Middle frontal gyrus (tissue), 1 donor: ENCODE results near the gene CNNM3.

Experiments used
- DNase-seq: peaks from one replicate; pipeline ENCODE4 v3.0.0-alpha.2; 2015; ENCODE audit warnings: low spot score; ENCODE audit errors: extremely low spot score

CNNM3 gene

DNA sequence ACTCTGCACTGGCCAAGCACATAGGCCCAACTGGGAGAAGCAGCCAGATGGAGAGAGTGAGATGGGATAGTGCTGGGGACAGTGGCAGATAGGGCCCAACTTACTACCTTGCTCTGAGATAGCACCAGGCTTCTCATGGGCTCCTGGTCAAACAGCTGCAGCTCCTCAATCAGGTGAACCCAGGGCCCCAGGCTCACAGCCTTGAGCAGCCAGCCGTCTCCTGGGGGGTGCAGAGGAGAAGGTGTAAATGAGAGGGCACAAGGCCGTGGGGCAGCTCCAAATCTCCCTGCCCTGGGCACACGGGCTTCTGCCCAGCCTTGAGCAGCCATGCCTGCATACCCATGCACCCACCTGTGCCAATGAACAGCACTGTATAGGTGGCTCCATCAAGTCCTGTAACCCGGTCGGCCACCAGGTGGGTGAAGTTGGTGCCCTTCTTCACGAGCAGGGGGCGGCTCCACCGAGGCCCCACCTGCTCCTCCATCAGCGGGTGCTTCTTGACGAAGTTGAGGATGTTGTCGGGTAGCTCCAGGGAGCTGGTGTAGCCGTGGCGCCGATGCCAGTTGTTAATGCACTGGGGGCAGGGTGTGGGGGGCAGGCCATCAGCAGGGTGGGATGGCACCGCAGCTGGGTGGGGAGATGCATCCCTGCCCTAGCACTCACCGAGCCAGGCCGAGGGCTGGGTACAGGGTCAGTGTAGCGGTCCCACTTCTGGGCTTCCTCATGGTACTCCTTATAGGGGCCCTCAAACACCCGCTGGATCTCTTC lies 47.7 kb downstream of the CNNM3 start:
- no peak for DNase-seq

DNA sequence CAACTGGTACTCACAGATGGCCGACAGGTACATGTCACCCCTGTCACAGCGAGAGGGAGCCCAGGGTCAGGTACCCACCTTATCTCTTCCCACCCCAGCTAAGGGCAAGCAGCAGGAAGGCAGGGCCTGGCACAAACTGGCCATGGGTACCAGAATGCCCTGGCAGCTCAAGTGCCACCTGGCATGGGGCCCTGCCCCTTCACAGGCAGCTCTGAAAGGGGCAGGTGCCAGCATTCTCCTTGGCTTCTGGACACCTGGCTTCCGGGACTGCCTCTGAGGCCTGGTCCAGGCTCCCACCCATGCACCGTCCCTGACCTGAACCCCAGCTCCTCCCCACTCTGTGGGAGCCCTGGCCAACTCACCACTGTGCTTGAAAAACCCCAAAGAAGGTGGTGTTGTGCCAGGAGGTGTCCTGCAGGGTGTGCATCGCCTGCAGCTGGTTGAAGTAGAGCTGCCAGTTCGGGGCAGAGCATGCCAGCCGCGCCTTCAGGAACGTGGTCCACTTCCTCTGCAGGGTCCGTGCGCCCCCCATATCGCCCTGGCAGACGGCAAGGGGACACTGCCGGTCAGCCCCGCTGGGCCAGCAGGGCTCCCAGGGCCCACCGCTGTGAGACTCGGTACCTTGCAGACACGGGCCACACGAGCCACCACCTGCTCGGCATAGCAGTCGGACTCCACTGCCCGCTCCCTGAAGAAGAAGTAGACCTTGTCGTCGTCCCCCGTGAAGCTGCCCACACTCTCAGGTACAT lies 48.4 kb downstream of the CNNM3 start:
- DNase-seq: no peak

DNA sequence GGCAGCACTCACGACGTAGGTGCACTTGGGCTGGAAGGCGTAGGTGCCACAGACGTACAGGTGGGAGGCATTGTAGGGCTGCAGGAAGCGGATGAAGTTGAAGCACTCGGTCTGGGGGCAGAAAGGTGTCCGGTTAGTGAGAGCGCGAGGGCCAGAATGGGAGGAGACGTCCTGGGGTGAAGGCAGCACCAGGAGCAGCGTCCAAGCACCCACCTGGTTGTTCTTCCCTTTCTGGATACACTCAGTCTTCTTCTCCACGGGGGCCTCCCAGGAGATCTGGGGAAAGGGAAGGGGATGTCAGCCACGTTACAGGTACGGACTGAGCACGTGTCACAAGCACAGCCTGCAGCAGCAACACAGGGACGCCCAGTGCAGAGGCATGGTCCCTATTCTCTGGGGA lies 49.6 kb downstream of the CNNM3 start:
- no peak for DNase-seq

DNA sequence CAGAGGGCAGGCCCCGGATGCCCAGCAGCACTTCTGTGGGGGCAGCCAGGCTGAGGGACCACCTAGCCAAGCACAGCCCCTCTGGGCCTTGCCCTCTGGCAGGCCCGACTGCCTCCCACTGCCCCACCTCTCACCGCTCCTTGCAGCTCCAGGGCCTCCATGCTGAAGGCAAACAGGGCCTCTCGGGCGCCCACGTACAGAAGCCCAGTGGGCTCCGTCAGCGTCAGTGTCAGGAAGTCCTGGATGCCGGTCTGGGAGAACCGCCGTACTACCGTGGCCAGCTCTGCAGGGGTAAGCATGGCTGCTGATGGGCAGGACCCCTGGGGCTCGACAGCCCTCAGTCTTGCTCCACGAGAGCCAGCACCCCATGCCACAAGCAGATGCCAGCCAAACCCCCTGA lies 50.1 kb downstream of the CNNM3 start:
- no peak for DNase-seq

DNA sequence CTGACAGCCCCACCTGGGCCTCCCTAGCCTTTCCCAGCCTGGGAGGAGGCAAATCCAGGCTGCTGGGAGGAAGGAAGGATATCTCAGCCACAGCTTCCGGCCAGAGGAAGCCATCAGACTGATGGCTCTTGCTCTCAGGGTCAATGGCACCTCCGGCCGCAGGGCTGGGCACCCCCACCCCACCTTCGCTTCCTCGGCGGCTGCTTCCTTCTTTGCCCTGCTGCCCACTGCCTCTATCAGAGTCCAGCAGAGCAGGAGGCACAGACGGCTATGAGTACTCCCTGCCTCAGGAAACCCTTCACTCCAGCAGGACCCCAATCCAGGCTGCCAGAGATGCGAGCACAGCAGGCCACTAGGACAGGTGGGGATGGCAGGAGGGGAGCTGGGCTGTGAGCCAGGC lies 50.5 kb downstream of the CNNM3 start:
- DNase-seq: no peak

DNA sequence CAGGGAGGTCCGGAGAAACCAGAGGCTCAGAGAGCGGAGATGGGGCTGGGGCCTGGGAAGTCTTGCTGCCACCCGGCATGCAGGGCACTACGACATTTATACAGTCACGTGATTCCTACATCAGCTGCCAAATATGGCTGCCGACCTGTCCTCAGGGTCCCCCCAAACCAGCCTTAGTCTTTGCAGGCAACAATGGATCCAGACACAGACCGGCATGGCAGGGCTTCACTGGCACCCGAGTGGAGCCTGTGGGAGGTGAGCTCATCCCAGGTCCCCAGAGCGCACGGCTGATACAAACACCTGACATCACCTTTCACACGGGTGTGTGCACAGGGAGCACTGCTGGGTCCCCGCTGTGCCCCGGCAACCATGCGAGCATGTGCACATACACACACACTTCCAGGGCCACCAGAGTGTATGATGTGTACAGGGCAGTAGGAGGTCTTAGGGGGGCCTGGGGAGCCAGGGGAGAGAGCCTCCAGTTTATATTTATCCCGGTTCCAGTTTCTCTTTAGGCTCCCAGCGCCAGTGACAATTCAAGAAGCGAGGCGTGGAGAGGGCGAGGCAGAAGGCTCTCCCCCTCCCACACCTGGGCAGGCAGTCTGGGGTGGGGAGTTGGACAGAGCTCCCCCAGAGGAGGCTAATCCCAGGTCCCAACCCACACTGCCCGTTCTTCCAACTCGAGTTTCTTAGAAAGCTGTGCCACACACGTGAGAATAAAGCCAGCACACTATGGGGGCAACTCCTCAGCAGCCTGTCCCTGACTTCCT lies 51.1 kb downstream of the CNNM3 start:
- no peak for DNase-seq

DNA sequence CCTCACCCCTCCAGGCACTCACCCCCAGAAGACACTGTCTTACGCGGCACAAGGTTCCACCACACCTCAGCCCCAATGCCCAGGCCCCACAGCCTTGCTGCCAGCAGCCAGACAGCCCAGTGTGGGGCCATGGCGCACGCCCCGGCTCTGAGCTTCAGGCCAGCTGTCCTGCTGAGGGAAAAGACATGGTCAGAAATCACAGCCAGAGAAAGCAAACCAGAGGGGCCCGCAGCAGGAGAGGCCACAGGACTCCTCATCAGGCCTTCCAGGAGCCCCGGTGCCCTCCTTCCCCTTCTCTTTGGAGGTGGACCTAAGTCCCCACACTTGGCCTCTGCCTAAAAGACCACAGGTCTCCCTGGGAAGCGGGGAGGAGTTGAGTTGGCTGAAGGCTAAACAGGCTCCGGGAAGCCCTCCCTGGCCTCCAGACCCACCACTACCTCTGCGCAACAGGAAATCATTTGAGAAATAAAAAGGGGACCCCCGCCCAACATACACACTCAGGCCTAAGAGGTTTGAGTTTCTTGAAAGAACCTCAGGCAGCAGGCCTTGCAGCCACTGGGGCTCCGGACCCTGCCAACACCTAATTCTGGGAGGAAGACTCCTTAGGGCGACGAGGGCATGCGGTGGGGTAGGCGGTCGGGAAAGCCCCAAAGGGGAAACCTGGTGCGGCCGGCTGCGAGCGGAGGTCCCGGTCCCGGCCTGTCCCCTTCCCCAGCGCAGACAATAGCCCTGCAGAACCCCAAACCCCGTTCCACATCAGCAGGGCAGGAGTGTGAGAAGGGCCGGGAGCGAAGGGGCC lies 51.9 kb downstream of the CNNM3 start:
- no peak for DNase-seq

DNA sequence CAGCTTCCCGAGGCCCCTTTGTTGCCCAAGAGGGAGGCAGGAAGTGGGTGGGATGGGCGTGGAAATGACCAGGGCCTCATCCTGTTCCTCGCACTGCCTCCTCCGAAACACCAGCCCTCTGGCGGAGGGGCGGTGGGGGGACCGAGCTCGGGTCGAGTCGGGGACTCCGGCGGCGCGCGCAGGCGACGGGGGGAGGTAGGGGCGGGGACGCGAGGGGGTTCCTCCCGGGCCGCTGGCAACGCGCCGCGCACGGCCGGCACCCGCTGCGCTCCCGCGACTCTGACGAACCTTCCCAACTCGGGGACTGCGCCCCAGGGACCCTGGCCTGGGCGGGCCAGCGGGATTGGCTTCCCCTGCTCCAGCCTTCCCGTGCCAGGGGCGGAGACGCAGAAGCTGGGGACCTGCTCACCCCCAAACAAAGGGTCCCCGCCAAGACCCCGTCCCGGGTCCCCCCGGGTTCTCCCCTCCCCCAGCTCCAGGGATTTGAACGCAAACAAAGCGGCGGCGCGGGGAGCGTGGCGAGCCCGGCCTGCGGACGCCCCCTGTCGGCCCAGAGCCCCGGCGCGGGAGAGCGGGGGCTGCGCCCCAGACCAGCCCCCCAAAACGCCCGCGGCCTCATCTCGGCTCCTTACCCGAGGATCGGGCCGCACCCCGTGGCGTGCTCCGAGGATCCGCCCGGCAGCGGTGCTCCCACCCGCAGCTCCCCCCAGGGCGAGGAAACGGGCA lies 52.6 kb downstream of the CNNM3 start:
- DNase-seq: no peak

DNA sequence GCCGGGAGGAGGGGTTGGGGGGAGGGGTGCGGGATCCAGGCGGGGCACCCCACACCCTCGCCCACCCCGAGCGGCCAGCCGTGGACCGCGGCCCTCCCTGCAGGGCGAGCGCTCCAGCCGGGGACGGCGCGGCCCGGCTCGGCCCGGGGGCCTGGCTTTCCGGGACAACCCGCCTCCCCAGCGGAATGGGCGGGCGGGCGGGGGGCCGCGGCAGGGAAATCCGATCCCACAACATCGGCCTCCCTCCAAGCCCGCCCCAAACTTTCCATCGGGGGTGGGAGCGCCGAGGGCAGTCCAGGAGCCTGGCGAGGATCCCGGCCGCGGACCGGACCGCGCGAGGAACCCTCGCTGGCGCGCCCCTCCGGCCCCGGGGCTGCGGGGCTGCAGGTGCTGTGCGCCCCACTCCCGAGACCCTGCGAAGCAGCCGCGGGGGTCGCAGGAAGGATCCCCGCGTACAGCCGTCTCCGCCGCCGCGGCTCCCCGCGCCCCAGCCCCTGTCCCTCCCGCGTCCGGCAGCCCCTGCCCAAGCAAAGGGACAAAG lies 53.3 kb downstream of the CNNM3 start:
- DNase-seq: no peak

DNA sequence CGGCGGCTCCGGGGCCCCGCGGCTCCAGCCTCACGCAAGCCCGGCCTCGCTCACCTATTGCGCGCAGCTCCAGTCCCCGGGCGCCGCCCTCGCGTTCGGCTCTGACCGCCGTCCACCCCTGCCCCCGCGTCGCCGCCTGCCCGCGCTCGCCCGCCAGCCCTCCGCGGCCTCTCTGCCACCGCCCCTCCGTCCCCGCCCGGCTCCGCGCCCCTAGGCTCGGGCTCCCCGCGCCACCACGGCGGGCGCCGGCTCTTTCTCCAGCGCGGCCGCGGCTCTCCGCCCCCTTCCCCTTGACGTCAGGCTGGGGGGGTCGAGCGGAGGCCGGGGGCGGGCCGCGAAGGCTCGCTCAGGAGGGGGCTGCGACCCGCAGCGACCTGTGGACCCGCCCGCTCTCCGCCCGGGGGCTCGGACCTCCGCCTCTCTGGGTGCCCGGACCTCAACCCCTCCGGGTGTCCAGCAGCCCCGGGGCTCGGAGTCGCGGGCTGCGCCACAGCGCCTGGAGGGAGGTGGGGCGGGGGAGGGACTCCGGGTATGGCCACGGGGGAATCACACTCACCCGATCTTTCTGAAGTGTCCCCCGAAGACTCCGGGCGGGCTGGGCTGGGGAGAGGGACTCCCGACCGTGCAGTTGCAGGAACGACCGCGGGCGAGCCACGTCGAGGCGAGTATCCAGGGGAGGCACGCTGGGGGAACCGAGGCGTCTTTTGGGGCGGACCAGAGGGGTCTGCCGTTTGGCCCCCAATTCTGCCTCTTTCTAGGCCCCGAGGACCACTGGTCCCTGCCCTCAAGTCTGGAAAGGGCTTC lies 54.0 kb downstream of the CNNM3 start, which contains the start of gene SEMA4C:
SEMA4C (minus strand) TSS at position 259 of the 804 bp plus-strand sequence. CDS start 2,194 bp downstream, outside the sequence.
- DNase-seq: no peak

DNA sequence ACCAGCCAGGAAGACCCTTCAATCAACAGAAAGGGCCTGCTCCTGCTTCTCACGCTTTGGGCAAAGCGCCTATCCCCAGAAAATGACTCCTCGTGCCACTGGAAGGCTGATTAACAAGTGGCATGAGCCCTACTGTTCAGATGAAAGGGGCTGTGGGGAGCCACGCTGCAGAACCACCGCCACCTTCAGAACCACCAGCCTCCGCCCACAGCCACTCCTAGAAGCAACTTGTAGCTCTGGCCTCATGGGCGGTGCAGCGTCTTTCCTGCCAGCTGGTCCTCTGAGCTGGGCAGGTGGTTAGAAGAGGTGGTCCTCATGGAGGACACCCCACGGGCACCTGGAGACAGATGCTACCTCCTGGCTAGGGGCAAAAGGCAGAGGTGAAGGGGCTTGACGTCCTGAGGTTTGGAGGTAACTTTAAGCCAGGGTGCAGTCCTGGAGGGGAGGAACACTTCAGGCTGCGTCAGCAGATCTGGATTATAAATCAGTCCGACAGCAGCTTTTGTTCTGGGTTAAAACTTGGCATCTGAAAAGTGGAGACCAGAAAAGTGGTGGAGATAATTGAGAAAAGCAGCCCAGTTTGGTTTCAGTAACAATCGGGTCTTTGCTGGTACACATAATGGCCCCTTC lies 54.7 kb downstream of the CNNM3 start:
- DNase-seq: no peak

DNA sequence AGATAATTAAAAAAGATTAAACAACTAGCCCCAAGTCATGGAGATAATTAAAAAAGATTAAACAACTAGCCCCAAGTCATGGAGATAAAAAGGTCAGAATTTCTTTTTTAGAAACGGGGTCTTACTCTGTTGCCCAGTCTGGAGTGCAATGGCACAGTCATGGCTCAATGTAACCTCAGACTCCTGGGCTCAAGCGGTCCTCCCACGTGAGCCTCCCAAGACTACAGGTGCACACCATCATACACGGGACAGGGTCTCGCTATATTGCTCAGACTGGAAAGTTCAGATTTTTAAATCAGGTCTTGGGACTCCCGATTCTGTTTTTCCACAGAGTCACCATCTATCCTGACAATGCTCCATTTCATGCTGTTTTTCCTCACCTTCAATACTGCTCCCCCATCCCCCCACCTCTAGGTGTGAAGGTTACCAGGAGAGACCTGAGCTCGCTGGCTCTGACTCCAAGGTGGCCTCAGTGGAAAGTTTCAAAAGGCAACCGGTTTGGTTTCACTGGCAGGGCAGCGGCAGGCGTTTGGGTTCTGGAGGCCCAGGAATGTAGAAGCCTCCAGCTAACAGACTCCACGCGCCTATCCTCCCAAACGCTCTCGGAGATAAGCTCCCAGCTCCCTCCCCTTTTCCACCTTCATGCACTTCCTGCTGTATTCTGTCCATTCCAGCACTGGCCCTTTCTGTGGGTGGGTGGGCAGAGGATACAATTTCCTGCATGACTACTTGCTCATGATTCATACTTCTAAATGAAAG lies 56.7 kb downstream of the CNNM3 start:
- DNase-seq: no peak

DNA sequence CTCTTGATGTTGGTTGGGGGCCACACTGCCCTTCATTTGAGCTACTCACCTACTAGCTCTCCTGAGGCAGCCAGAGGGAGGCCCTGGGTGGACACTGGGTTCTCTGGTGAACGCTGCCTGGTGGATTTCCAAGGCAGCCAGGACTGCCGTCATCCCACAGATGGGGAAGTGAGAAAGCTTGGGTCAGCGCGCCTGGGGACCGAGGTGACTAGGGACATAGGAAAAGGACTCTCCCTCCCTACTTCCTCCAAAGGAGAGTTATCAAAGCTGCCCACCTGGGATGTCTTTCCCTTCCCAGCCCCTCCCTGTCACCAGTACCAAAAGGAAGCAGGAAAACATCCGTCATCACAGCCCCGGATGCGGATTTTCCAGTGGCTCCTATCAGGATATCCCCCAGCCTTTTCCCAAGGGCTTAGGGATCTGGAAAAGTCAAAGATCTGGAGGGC lies 57.6 kb downstream of the CNNM3 start:
- no peak for DNase-seq

DNA sequence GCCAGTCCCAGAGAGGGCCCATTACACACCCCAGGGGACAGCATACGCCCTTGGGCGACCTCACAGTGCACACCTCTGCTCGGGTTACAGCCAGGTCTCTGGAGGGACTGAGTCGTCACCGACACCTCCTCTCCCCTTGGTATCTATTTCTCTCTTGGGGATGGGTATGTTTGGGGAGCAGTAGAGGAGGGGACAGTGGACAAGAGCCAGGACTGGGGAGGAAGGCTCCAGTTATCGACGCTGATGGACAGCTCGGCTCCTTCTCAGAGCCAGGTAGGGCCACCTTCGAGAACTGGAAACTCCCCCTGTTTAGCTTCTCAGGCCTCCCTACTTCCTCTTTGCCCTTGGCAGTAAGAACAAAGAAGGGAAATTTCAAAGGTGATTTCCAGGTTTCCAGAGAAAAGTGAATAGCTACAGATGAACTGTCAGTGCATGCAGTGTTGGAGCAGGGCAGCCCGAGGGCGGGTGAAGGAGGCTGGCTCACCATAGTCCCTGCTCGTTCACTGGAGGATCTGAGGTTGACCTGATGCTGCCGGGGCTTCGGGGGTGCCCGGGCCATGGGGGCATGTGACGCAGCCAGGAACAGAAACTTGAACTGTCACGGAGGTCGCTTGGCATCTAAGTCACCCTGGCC lies 58.2 kb downstream of the CNNM3 start:
- DNase-seq: no peak

DNA sequence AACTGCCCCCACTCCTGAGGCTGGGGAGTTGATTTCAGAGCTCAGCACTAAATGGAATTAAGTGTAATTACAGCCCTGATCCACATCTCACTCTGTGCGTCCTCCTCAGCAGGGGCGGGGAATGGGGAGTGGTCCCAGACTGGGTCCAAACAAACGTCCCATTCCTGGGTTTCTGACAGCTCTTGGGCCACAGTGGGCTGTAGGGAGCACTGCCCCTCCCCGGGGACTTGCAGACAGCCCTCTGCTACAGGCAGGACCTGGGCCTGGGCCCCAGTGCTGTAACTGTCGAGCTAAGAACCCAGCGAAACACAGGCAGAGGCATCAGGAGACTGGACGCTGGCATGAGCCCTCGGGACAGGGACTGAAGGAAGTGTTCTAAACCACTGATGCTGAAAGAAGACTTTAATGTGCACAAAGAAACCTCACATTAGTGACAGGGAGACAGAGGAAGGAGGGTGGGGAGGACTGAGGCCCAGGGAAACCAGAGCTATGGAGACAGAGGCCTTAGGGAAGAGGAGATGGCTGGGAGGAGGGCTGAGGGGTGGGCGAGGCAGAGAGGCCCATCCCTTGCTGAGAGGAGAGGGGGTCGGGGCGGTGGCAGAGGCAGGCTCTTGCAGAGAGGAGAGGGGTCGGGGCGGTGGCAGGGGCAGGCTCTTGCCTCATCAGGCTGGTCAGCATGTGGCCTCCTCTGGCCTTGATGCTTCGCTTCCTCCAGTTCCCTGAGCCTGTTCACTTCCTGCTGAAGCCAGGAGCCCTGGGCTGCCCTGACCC lies 59.6 kb downstream of the CNNM3 start:
- no peak for DNase-seq

DNA sequence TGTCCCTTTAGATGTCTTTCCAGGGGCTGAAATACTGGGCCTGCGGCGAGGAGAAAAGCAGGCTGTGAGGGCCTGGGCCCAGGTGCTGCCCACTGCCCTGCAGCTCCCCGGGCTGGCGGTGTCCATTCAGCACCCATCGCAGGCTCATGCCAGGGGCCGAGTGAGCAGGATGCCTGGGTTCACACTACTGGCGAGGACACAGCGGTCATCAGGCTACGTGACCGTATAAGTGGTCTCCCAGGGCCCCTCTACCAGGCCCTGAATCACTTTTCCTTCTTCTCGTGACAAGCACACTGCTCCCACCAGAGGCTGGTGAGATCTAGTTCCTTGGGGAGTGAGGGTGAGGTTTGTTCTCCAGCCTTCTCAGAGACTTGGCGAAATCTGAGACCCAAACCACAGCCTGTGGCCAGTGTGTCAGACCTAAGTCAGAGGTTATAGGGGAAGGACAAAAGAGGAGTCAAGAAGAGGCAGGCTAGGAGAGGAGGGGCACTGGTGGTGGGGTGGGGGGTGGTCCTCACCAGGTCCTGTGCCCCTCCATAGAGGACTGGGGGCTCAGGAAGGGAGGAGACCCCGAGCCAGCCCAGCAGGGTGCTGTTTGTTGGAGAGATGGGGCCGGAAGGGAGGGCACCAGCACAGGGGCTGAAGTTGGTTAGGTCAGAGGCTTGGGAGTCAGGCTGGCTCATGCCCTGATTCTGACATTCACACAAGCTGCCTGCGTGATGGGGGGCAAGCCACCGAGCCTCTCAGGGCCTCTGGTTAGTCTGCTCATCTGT lies 60.4 kb downstream of the CNNM3 start:
- DNase-seq: no peak
